Right atrium auricular region (tissue), 2 donors: Measurements from ENCODE around the gene RGS7BP. TPM values are rescaled to one million over a fixed set of nuclear protein-coding genes. Genes with fewer than 3 reads are reported as not detected.

Experiments used
- DNase-seq: peaks from one replicate; pipeline ENCODE4 v3.0.0-alpha.2; 2019; ENCODE audit warnings: low spot score
- H3K27ac ChIP-seq, 2 donors: fragments of 200-600 bp; sonication (generic); 1 replicate in 1 of 2; 2 replicates in 1 of 2; pipeline ENCODE4 v1.5.1; 2016 to 2019
- H3K27me3 ChIP-seq, 2 donors: fragments of 200-600 bp; sonication (generic); one replicate each; pipeline versions ENCODE4 v1.5.1 to v1.6.0; 2017 to 2019
- H3K36me3 ChIP-seq: fragments of 200-600 bp; sonication (generic); one replicate; pipeline ENCODE4 v1.5.1; 2016
- H3K4me1 ChIP-seq, 2 donors: fragments of 200-600 bp; sonication (generic); one replicate each; pipeline versions ENCODE4 v1.5.1 to v1.6.0; 2017 to 2019
- H3K4me3 ChIP-seq, 2 donors: fragments of 200-600 bp; sonication (generic); 1 replicate in 1 of 2; 2 replicates in 1 of 2; pipeline ENCODE4 v1.5.1; 2017 to 2019; ENCODE audit warnings: mild to moderate bottlenecking in 1 of 2, moderate library complexity in 1 of 2
- H3K9me3 ChIP-seq, 2 donors: fragments of 200-600 bp; sonication (generic); one replicate each; pipeline ENCODE4 v1.5.1; 2019
- CTCF ChIP-seq, 2 donors: fragments of 200-600 bp; sonication (generic); IDR thresholded peaks; one replicate each; pipeline ENCODE4 v1.5.1; 2019; ENCODE audit warnings: antibody characterized with exemption in 2 of 2
- total RNA-seq, 2 donors: library from RNA; depleted of rRNA; stranded (reverse); fragments of >200 nt; gene quantifications; one replicate each; pipeline ENCODE4 v1.1.0, GENCODE V29; 2016

Gene RGS7BP
- total RNA-seq, 2 donors from 2014 or later, result 2.4 to 3.6 TPM

GRCh38 chr5:64566310-64566916 lies 60.6 kb downstream of the RGS7BP start:
- H3K4me3 ChIP-seq, result no peak overlapping the region
- no peaks in the 10 kb centered on the region for H3K9me3 ChIP-seq
- DNase-seq, result no peak
- H3K27ac ChIP-seq, result no peak overlapping the region
- no peaks in the 10 kb centered on the region for H3K27me3 ChIP-seq
- H3K36me3 ChIP-seq, result no peaks in the 10 kb centered on the region
- no peak for TF ChIP-seq CTCF (IDR thresholded peaks at IDR 0.05)
- no peaks in the 10 kb centered on the region for H3K4me1 ChIP-seq

- H3K9me3 ChIP-seq, result no peaks in the 10 kb centered on the region
- H3K36me3 ChIP-seq, result no peaks in the 10 kb centered on the region
- no peak overlapping the region for H3K27ac ChIP-seq
- no peak for TF ChIP-seq CTCF (IDR thresholded peaks at IDR 0.05)
- H3K4me3 ChIP-seq, result no peak overlapping the region
- DNase-seq, result no peak
- H3K4me1 ChIP-seq, result no peaks in the 10 kb centered on the region
- no peaks in the 10 kb centered on the region for H3K27me3 ChIP-seq
Observed at GRCh38 chr5:64569858-64570257, 64.0 kb downstream of the RGS7BP start.

- H3K27ac ChIP-seq, result no peak overlapping the region
- no peaks in the 10 kb centered on the region for H3K9me3 ChIP-seq
- H3K4me1 ChIP-seq, result no peaks in the 10 kb centered on the region
- no peaks in the 10 kb centered on the region for H3K36me3 ChIP-seq
- H3K27me3 ChIP-seq, result no peaks in the 10 kb centered on the region
- no peak for DNase-seq
- no peak overlapping the region for H3K4me3 ChIP-seq
- TF ChIP-seq CTCF (IDR thresholded peaks at IDR 0.05), result no peak
Observed at GRCh38 chr5:64570395-64570996, 64.7 kb downstream of the RGS7BP start.

- no peak for TF ChIP-seq CTCF (IDR thresholded peaks at IDR 0.05)
- Histone ChIP-seq H3K27ac (no peak overlapping the region), H3K4me1 (no peaks in the 10 kb centered on the region), H3K36me3 (no peaks in the 10 kb centered on the region), H3K27me3 (no peaks in the 10 kb centered on the region), H3K4me3 (no peak overlapping the region), H3K9me3 (no peaks in the 10 kb centered on the region)
- no peak for DNase-seq
Observed at GRCh38 chr5:64575561-64575960, 69.7 kb downstream of the RGS7BP start.

GRCh38 chr5:64576250-64576649 lies 70.4 kb downstream of the RGS7BP start:
- H3K27ac ChIP-seq, result no peak overlapping the region

More at GRCh38 chr5:64576250-64576649, 70.4 kb downstream of the RGS7BP start:
- no peaks in the 10 kb centered on the region for H3K4me1 ChIP-seq
- H3K36me3 ChIP-seq, result no peaks in the 10 kb centered on the region
- no peaks in the 10 kb centered on the region for H3K27me3 ChIP-seq
- no peak for TF ChIP-seq CTCF (IDR thresholded peaks at IDR 0.05)
- no peak overlapping the region for H3K4me3 ChIP-seq
- no peak for DNase-seq
- H3K9me3 ChIP-seq, result no peaks in the 10 kb centered on the region
